Activated CD4-positive, alpha-beta T cell treated with anti-CD3 and anti-CD28 coated beads, Interleukin-2, Interleukin-4, amounts not matched to agents 100 ng/mL and 50 ng/mL, durations not matched to agents 16 hours and 8 hours (primary cell): ENCODE measurements around the gene ADIPOR2.

Experiments
- DNase-seq: peaks from one replicate; pipeline ENCODE4 v3.0.0-alpha.2; 2020; ENCODE audit warnings: low spot score

The ADIPOR2 gene

GRCh38 chr12:1737652-1738286, 46.9 kb downstream of the ADIPOR2 start:
- no peak for DNase-seq

- DNase-seq: no peak
Measured at GRCh38 chr12:1738446-1738845, 47.6 kb downstream of the ADIPOR2 start.

GRCh38 chr12:1739368-1739767, 48.5 kb downstream of the ADIPOR2 start:
- no peak for DNase-seq

- DNase-seq: no peak
Measured at GRCh38 chr12:1740161-1740948, 49.5 kb downstream of the ADIPOR2 start.

- DNase-seq: no peak
Measured at GRCh38 chr12:1741154-1741949, 50.5 kb downstream of the ADIPOR2 start.

GRCh38 chr12:1744932-1745331, 54.1 kb downstream of the ADIPOR2 start:
- DNase-seq: no peak

- DNase-seq: no peak
Measured at GRCh38 chr12:1747609-1748008, 56.7 kb downstream of the ADIPOR2 start.

- DNase-seq: no peak
Measured at GRCh38 chr12:1749019-1749418, 58.1 kb downstream of the ADIPOR2 start.

- DNase-seq: no peak
Measured at GRCh38 chr12:1750300-1750699, 59.4 kb downstream of the ADIPOR2 start.

- no peak for DNase-seq
Measured at GRCh38 chr12:1758376-1758775, 67.5 kb downstream of the ADIPOR2 start.

GRCh38 chr12:1758887-1759286, 68.0 kb downstream of the ADIPOR2 start:
- no peak for DNase-seq

- no peak for DNase-seq
Measured at GRCh38 chr12:1760566-1761382, 69.9 kb downstream of the ADIPOR2 start.

- no peak for DNase-seq
Measured at GRCh38 chr12:1761857-1762256, 71.0 kb downstream of the ADIPOR2 start.

- no peak for DNase-seq
Measured at GRCh38 chr12:1763153-1763552, 72.3 kb downstream of the ADIPOR2 start.

GRCh38 chr12:1766110-1766509, 75.2 kb downstream of the ADIPOR2 start:
- DNase-seq: no peak

- DNase-seq: no peak
Measured at GRCh38 chr12:1767407-1768090, 76.7 kb downstream of the ADIPOR2 start.

- DNase-seq: no peak
Measured at GRCh38 chr12:1768615-1769014, 77.7 kb downstream of the ADIPOR2 start.

- no peak for DNase-seq
Measured at GRCh38 chr12:1769809-1770494, 79.1 kb downstream of the ADIPOR2 start.

GRCh38 chr12:1773937-1774655, 83.2 kb downstream of the ADIPOR2 start:
- no peak for DNase-seq
